Breast epithelium (tissue), 3 donors: ENCODE data around the gene TRIM4.
"Not testable (repeated sequence)": the region's sequence is repeated elsewhere in the genome, so short reads cannot be mapped to it uniquely, and the experiment has no call there.

Source experiments
- CTCF ChIP-seq, 3 donors: fragments of 450-650 bp; IDR thresholded peaks; one replicate each; pipeline ENCODE4 v1.5.1; 2016 to 2017; ENCODE audit warnings: antibody characterized with exemption in 3 of 3, mild to moderate bottlenecking in 3 of 3, moderate library complexity in 3 of 3
- POLR2A ChIP-seq: fragments of 450-650 bp; IDR thresholded peaks from one replicate; pipeline ENCODE4 v1.6.1; 2016; ENCODE audit warnings: antibody characterized with exemption, mild to moderate bottlenecking, moderate library complexity
- POLR2AphosphoS5 ChIP-seq, 3 donors: sonication (generic); formaldehyde crosslinking; IDR thresholded peaks; one replicate each; pipeline ENCODE4 v1.6.1; 2017; ENCODE audit warnings: antibody characterized with exemption in 3 of 3

GRCh38 chr7:99954643-99955042 lies 35.3 kb upstream of the TRIM4 start:
- TF ChIP-seq CTCF (IDR thresholded peaks at IDR 0.05); POLR2A; POLR2AphosphoS5 (IDR thresholded peaks at IDR 0.05): not testable (repeated sequence)
